H1 (cell line): ENCODE results near the gene SFTPB. TPM values are rescaled to one million over a fixed set of nuclear protein-coding genes. Genes with fewer than 3 reads are reported as not detected.

Source experiments
- CTCF ChIA-PET: fragments of 300-600 bp; sonication (Branson Sonifier 250); formaldehyde crosslinking; loops from one replicate; lab custom pipeline; 2021; ENCODE audit not compliant: partially characterized antibody; lab: Charles Lee
- POLR2A ChIA-PET: fragments of 300-600 bp; sonication (Branson Sonifier 250); formaldehyde crosslinking; loops from one replicate; lab custom pipeline; 2021; ENCODE audit warnings: inconsistent platforms; ENCODE audit not compliant: partially characterized antibody; lab: Charles Lee
- DNase-seq, 2 experiments: peaks; one replicate each; pipeline versions ENCODE4 v3.0.0 to v3.0.0-alpha.2; 2010 to 2022; ENCODE audit warnings: low spot score in 2 of 2, low read depth in 1 of 2, mixed read lengths in 1 of 2
- FAIRE-seq: peaks from 2 replicates; lab custom pipeline; 2011; peaks lifted over from hg19 to GRCh38; lab: Jason Lieb, UNC
- H2AFZ ChIP-seq: 2 replicates; pipeline ENCODE4 v1.8.1; 2012; ENCODE audit warnings: low read length, inconsistent platforms
- H2AK5ac ChIP-seq: 2 replicates; pipeline ENCODE4 v1.6.1; 2013; ENCODE audit warnings: low read depth, low read length
- H2BK120ac ChIP-seq: replicated peaks from 2 replicates; pipeline ENCODE3; 2013; ENCODE audit warnings: low read depth, low read length, inconsistent platforms
- H2BK12ac ChIP-seq: 2 replicates; pipeline ENCODE4 v1.6.1; 2013; ENCODE audit warnings: low read depth, low read length
- H2BK15ac ChIP-seq: 2 replicates; pipeline ENCODE4 v1.6.1; 2013; ENCODE audit warnings: low read length
- H2BK20ac ChIP-seq: 2 replicates; pipeline ENCODE4 v1.6.1; 2013; ENCODE audit warnings: low read length
- H2BK5ac ChIP-seq: 2 replicates; pipeline ENCODE4 v1.6.1; 2013; ENCODE audit warnings: low read depth, low read length
- H3K14ac ChIP-seq: 2 replicates; pipeline ENCODE4 v1.6.1; 2013; ENCODE audit warnings: inconsistent platforms; ENCODE audit not compliant: insufficient read length
- H3K18ac ChIP-seq: 2 replicates; pipeline ENCODE4 v1.6.1; 2013; ENCODE audit warnings: low read length; ENCODE audit errors: extremely low read depth
- H3K23ac ChIP-seq: 2 replicates; pipeline ENCODE4 v1.6.1; 2013; ENCODE audit warnings: inconsistent platforms; ENCODE audit not compliant: insufficient read length
- H3K23me2 ChIP-seq: 2 replicates; pipeline ENCODE4 v1.6.1; 2013; ENCODE audit warnings: low read depth, low read length
- H3K27ac ChIP-seq: 2 replicates; pipeline ENCODE4 v1.6.1; 2011; ENCODE audit warnings: low read depth, low read length, inconsistent platforms
- H3K27me3 ChIP-seq, 4 experiments: replicated peaks in 1 of 4; 1 replicate in 1 of 4; 2 replicates in 3 of 4; pipeline versions ENCODE4 v1.6.1 to v1.8.1; 2011 to 2013; ENCODE audit warnings: low read length in 3 of 4, mild to moderate bottlenecking in 3 of 4, inconsistent platforms in 2 of 4, mixed read lengths in 2 of 4, moderate library complexity in 1 of 4; ENCODE audit not compliant: control insufficient read depth in 3 of 4, insufficient read depth in 3 of 4; ENCODE audit errors: extremely low read depth in 1 of 4
- H3K36me3 ChIP-seq, 4 experiments: 2 replicates each; pipeline versions ENCODE4 v1.6.1 to v1.8.1; 2011 to 2013; ENCODE audit warnings: mild to moderate bottlenecking in 4 of 4, low read length in 3 of 4, moderate library complexity in 2 of 4, control low read depth in 1 of 4, inconsistent platforms in 1 of 4; ENCODE audit not compliant: insufficient read depth in 4 of 4, control insufficient read depth in 2 of 4
- H3K4ac ChIP-seq: replicated peaks from 2 replicates; pipeline ENCODE3; 2013; ENCODE audit warnings: low read length, low read depth, mixed read lengths, inconsistent platforms; ENCODE audit not compliant: insufficient read length
- H3K4me1 ChIP-seq, 4 experiments: replicated peaks in 1 of 4; 1 replicate in 1 of 4; 2 replicates in 3 of 4; pipeline versions ENCODE4 v1.6.1 to v1.8.1; 2011 to 2013; ENCODE audit warnings: low read length in 3 of 4, inconsistent platforms in 2 of 4, mixed read lengths in 1 of 4; ENCODE audit not compliant: insufficient read depth in 4 of 4, control insufficient read depth in 3 of 4
- H3K4me2 ChIP-seq, 2 experiments: 2 replicates each; pipeline versions ENCODE4 v1.6.1 to v1.8.1; 2011 to 2013; ENCODE audit warnings: low read depth in 2 of 2, low read length in 2 of 2, control low read depth in 1 of 2, inconsistent platforms in 1 of 2, mild to moderate bottlenecking in 1 of 2; ENCODE audit not compliant: insufficient read depth in 1 of 2
- H3K4me3 ChIP-seq, 4 experiments: fragments of 200-600, 300-600 bp in 1 of 4; sonication (generic), shearing (Covaris generic), sonication (Bioruptor Twin) in 1 of 4; 2 replicates each; pipeline versions ENCODE4 v1.5.1 to v1.8.1; 2011 to 2016; ENCODE audit warnings: low read length in 4 of 4, low read depth in 3 of 4, control low read depth in 2 of 4, inconsistent platforms in 2 of 4, mild to moderate bottlenecking in 2 of 4, mixed read lengths in 1 of 4, moderate library complexity in 1 of 4; ENCODE audit not compliant: insufficient read depth in 2 of 4; ENCODE audit errors: extremely low read depth in 1 of 4
- H3K56ac ChIP-seq: replicated peaks from 2 replicates; pipeline ENCODE3; 2013; ENCODE audit warnings: low read depth, mild to moderate bottlenecking, mixed read lengths, low read length, inconsistent platforms; ENCODE audit not compliant: insufficient read length
- H3K79me1 ChIP-seq: 2 replicates; pipeline ENCODE4 v1.6.1; 2013; ENCODE audit warnings: low read depth, low read length, control low read depth
- H3K79me2 ChIP-seq, 2 experiments: 2 replicates each; pipeline versions ENCODE4 v1.6.1 to v1.8.1; 2012 to 2013; ENCODE audit warnings: low read length in 2 of 2, mild to moderate bottlenecking in 2 of 2, inconsistent platforms in 1 of 2; ENCODE audit not compliant: insufficient read depth in 2 of 2, control insufficient read depth in 1 of 2
- H3K9ac ChIP-seq, 4 experiments: replicated peaks in 1 of 4; 1 replicate in 1 of 4; 2 replicates in 3 of 4; pipeline versions ENCODE4 v1.6.1 to v1.8.1; 2011 to 2013; ENCODE audit warnings: low read depth in 3 of 4, low read length in 3 of 4, control low read depth in 2 of 4, mild to moderate bottlenecking in 2 of 4, moderate library complexity in 2 of 4, inconsistent platforms in 1 of 4; ENCODE audit errors: extremely low read depth in 1 of 4
- H3K9me3 ChIP-seq, 2 experiments: 2 replicates each; pipeline versions ENCODE4 v1.6.1 to v1.8.1; 2012 to 2013; ENCODE audit warnings: mild to moderate bottlenecking in 2 of 2, moderate library complexity in 2 of 2, control low read depth in 1 of 2, inconsistent platforms in 1 of 2, low read depth in 1 of 2, low read length in 1 of 2, mixed read lengths in 1 of 2; ENCODE audit not compliant: insufficient read depth in 2 of 2
- H4K20me1 ChIP-seq, 2 experiments: replicated peaks in 1 of 2; 2 replicates each; pipeline versions ENCODE3 to v1.8.1; 2011 to 2013; ENCODE audit warnings: inconsistent platforms in 2 of 2, low read length in 2 of 2, mild to moderate bottlenecking in 1 of 2; ENCODE audit not compliant: insufficient read depth in 2 of 2, control insufficient read depth in 1 of 2
- H4K5ac ChIP-seq: 2 replicates; pipeline ENCODE4 v1.6.1; 2013; ENCODE audit warnings: low read length, low read depth, mixed read lengths, inconsistent platforms; ENCODE audit not compliant: insufficient read length
- H4K8ac ChIP-seq: 2 replicates; pipeline ENCODE4 v1.8.0; 2013; ENCODE audit warnings: mild to moderate bottlenecking, moderate library complexity, low read length, inconsistent platforms; ENCODE audit not compliant: insufficient read depth; ENCODE audit errors: extremely low read depth
- H4K91ac ChIP-seq: replicated peaks from 2 replicates; pipeline ENCODE3; 2013; ENCODE audit warnings: low read length, mixed read lengths, inconsistent platforms; ENCODE audit not compliant: insufficient read length
- CHD2 ChIP-seq: IDR thresholded peaks from 2 replicates; pipeline ENCODE4 v1.6.1; 2012; ENCODE audit warnings: low read length, improper control_type of control experiment
- JUN ChIP-seq: IDR thresholded peaks from 2 replicates; pipeline ENCODE4 v1.6.1; 2011; ENCODE audit warnings: low read depth, mild to moderate bottlenecking, improper control_type of control experiment, low read length
- POLR2AphosphoS5 ChIP-seq: IDR thresholded peaks from 2 replicates; pipeline ENCODE4 v1.6.1; 2011; ENCODE audit warnings: low read depth, low read length
- RBBP5 ChIP-seq: IDR thresholded peaks from 2 replicates; pipeline ENCODE4 v1.7.1; 2012; ENCODE audit warnings: low read depth, mild to moderate bottlenecking, inconsistent platforms, low read length, moderate library complexity, borderline replicate concordance
- RXRA ChIP-seq: IDR thresholded peaks from 2 replicates; pipeline ENCODE4 v1.6.1; 2011; ENCODE audit warnings: low read depth, mild to moderate bottlenecking, low read length, moderate library complexity; ENCODE audit not compliant: insufficient read depth
- SAP30 ChIP-seq: fragments of 300-600 bp; sonication (generic); IDR thresholded peaks from 2 replicates; pipeline ENCODE4 v1.7.1; 2012; ENCODE audit warnings: low read length, moderate library complexity, mild to moderate bottlenecking, inconsistent platforms; ENCODE audit not compliant: insufficient read depth, insufficient replicate concordance
- TAF1 ChIP-seq: IDR thresholded peaks from 2 replicates; pipeline ENCODE4 v1.6.1; 2011; ENCODE audit warnings: mild to moderate bottlenecking, low read depth, low read length
- TBP ChIP-seq: IDR thresholded peaks from 2 replicates; pipeline ENCODE4 v1.6.1; 2011; ENCODE audit warnings: low read depth, low read length, improper control_type of control experiment
- TEAD4 ChIP-seq: IDR thresholded peaks from 2 replicates; pipeline ENCODE4 v1.6.1; 2012; ENCODE audit warnings: low read depth, low read length, inconsistent platforms, mixed read lengths
- WGBS, 2 experiments: shearing (Covaris generic) in 1 of 2; methylation state at CpG; one replicate each; pipeline versions ENCODE4 v1.1.6 to v1.1.7; 2013 to 2015; ENCODE audit warnings: low lambda C conversion rate in 2 of 2, mixed read lengths in 2 of 2, inconsistent platforms in 1 of 2, low coverage in 1 of 2, missing lambda C conversion rate in 1 of 2; ENCODE audit not compliant: insufficient replicate concordance in 2 of 2, insufficient coverage in 1 of 2, insufficient read length in 1 of 2; ENCODE audit errors: extremely low coverage in 1 of 2, missing lambda C conversion rate in 1 of 2; 5-methylcytosine and 5-hydroxymethylcytosine counted together
- polyA plus RNA-seq, 7 experiments: library from polyadenylated mRNA; depleted of rRNA in 3 of 7; stranded (reverse) in 5 of 7; unstranded in 2 of 7; fragments of >200 nt in 5 of 7; fragments of 200-250 nt in 2 of 7; gene quantifications; 1 replicate in 5 of 7; 2 replicates in 1 of 7; 4 replicates in 1 of 7; pipeline versions ENCODE4 v1.2.1 to v1.2.3, GENCODE V29; 2011 to 2013; ENCODE audit warnings: missing spikeins in 2 of 7, mixed read lengths in 2 of 7
- total RNA-seq: library from RNA; stranded (reverse); fragmentation: NEBNext Ultra II Directional; extraction: Animal tissue kit (Norgen Biotek cat#: 25700); gene quantifications from 2 replicates; pipeline ENCODE4 v1.2.1, GENCODE V29; 2021
- TF ChIP-seq, protein P1 (sequence below): IDR thresholded peaks from 2 replicates; pipeline ENCODE4 v1.6.1; 2012; ENCODE audit warnings: inconsistent platforms
- TF ChIP-seq, protein P2 (sequence below): IDR thresholded peaks from 2 replicates; pipeline ENCODE4 v1.6.1; 2011; ENCODE audit warnings: low read depth, mild to moderate bottlenecking, low read length; ENCODE audit not compliant: insufficient read depth

SFTPB gene
- total and polyA plus RNA-seq, 2 of the 8 experiments (the other 6 are each of a cell fraction or from before 2014, with no cell fraction given) = not detected

DNA sequence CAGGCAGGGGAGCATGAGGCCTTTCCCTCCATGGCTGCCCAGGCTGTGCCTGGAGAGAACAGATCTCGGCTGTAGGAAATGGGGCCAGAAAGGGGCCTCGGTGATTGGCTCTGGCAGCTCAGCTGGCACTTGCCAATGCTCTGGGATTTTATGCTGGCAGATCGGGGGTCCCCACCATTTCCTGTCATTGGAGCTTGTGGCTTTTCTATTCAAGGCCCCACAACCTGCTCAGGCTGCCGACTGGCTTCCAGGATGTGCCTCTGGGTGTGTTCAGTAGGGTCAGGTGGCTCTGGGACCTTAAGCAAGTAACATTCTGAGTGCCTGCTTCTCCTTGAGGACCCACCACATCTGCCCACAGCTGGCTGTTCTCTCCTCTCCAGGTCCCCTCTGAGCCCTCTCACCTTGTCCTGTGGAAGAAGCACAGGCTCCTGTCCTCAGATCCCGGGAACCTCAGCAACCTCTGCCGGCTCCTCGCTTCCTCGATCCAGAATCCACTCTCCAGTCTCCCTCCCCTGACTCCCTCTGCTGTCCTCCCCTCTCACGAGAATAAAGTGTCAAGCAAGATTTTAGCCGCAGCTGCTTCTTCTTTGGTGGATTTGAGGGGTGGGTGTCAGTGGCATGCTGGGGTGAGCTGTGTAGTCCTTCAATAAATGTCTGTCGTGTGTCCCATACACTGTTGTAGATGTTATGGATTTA lies 30.3 kb upstream of the SFTPB start:
- ChIA-PET POLR2A (interaction anchor here (0.6 to 1.4 kb wide), 3 partner anchors 19 to 67 kb away, joined by 3 to 5 read pairs (median 4); no protein-coding TSS in a partner anchor), CTCF (interaction anchor here (0.6 to 6.8 kb wide), 10 partner anchors 7 to 145 kb away, joined by 3 to 49 read pairs (median 4); no protein-coding TSS in a partner anchor)
- Histone ChIP-seq H2BK12ac (peak overlapping the region; percentile 30; the same call in 1 of the 2 replicates), H2BK5ac (no peak overlapping the region), H3K23me2 (no peaks in the 10 kb centered on the region), H3K14ac (no peak overlapping the region), H4K91ac (no peak overlapping the region), H3K23ac (no peak overlapping the region), H3K4me2 (no peak overlapping the region), H4K5ac (no peak overlapping the region), H2BK120ac (no peak overlapping the region), H3K27ac (no peak overlapping the region), H3K4ac (no peak overlapping the region), H3K79me2 (no peaks in the 10 kb centered on the region), H3K18ac (no peak overlapping the region; the same call in 1 of the 2 replicates), H2BK20ac (no peak overlapping the region), H3K9ac (no peak overlapping the region), H2AFZ (0 out of 2 replicates have a peak overlapping the region, but pooled peaks have one; percentile 37), H3K4me1 (peaks cover 0 to 9% (median 4%) of the 10 kb centered on the region in 4 experiments; a peak in 4 of 7 replicates), H3K4me3 (no peak overlapping the region), H2BK15ac (no peak overlapping the region), H3K27me3 (no peaks in the 10 kb centered on the region), H4K8ac (no peak overlapping the region), H2AK5ac (no peak overlapping the region), H3K56ac (no peak overlapping the region), H4K20me1 (no peaks in the 10 kb centered on the region), H3K79me1 (no peaks in the 10 kb centered on the region), H3K36me3 (no peaks in the 10 kb centered on the region), H3K9me3 (no peaks in the 10 kb centered on the region)
- WGBS, 2 experiments = 80% methylated on average over 11 of the region's 11 CpGs; no CpG with 5 or more reads in 1 of the 2 experiments
- no peak for FAIRE-seq
- DNase-seq = no peak
- TF ChIP-seq, protein P1, sequence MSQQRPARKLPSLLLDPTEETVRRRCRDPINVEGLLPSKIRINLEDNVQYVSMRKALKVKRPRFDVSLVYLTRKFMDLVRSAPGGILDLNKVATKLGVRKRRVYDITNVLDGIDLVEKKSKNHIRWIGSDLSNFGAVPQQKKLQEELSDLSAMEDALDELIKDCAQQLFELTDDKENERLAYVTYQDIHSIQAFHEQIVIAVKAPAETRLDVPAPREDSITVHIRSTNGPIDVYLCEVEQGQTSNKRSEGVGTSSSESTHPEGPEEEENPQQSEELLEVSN = no peak
- TF ChIP-seq POLR2AphosphoS5 = no peak
- TF ChIP-seq, protein P2, sequence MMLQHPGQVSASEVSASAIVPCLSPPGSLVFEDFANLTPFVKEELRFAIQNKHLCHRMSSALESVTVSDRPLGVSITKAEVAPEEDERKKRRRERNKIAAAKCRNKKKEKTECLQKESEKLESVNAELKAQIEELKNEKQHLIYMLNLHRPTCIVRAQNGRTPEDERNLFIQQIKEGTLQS = no peak
- no peak for TF ChIP-seq RBBP5
- TF ChIP-seq TBP = no peak
- TF ChIP-seq SAP30 = no peak
- no peak for TF ChIP-seq JUN
- no peak for TF ChIP-seq RXRA
- no peak for TF ChIP-seq TEAD4
- no peak for TF ChIP-seq CHD2
- no peak for TF ChIP-seq TAF1
